Activated CD4-positive, alpha-beta T cell treated with anti-CD3 and anti-CD28 coated beads, Interleukin-2, Interleukin-6, amounts not matched to agents 100 ng/mL and 50 ng/mL, durations not matched to agents 16 hours and 8 hours (primary cell): ENCODE measurements around the gene ARHGAP35.
"Not testable (repeated sequence)": the region's sequence is repeated elsewhere in the genome, so short reads cannot be mapped to it uniquely, and the experiment has no call there.

Experiments used
- DNase-seq: peaks from one replicate; pipeline ENCODE4 v3.0.0-alpha.2; 2020

Gene ARHGAP35

DNA sequence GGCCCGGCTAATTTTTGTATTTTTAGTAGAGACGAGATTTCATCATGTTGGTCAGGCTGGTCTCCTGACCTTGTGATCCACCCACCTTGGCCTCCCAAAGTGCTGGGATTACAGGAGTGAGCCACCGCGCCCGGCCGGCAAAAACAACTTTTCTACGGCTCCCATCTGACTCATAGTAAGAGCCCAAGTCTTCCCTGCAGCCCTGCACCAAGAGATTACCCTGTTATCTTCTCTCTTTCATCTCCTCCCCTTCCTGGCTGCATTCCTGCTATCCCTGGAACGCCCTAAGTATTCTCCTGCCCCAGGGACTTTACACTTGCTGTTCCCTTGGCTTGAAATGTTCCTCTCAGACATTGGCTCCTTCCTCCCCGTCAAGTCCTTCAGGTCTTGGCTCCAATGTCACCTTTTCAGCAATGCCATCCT lies 16.7 kb upstream of the ARHGAP35 start:
- no peak for DNase-seq

DNA sequence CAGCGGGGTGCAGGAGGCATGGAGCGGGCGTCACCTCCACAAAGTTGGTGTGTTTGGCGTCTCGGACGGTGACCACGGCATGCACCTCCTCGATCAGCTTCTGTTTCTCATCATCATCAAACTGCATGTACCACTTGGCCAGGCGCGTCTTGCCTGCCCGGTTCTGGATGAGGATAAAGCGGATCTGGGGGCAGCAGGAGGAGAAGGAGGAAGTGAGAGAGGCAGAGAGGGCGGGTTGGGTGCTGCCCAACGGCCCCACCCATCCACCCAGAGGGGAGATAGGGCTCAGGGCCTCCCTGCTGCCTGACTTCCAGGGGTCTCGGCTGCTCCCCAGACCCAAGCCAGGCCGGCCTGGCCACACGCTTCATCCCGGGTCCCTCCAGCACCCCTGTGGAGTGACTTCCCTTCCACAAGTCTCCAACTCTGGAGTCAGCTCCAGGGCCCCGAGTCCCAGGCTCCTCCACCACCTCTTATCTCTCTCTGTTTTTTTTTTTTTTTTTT lies 14.8 kb upstream of the ARHGAP35 start:
- no peak for DNase-seq

DNA sequence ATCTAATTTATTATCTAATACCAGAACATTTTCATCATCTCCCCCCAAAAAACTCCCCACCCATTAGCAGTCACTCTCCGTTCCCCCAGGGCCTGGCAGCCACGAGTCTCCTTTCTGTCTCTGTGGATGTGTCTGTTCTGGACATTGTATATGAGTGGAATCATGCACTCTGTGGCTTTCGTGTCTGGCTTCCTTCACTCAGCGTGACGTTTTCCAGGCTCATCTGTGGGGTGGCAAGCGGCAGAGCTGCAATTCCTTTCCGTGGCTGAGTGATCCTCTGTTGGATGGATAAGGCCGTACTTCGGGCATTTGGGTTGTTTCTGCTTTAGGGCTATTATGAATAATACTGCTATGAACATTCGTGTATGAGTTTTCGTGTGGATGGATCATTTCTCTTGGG lies 13.3 kb upstream of the ARHGAP35 start:
- DNase-seq = no peak

DNA sequence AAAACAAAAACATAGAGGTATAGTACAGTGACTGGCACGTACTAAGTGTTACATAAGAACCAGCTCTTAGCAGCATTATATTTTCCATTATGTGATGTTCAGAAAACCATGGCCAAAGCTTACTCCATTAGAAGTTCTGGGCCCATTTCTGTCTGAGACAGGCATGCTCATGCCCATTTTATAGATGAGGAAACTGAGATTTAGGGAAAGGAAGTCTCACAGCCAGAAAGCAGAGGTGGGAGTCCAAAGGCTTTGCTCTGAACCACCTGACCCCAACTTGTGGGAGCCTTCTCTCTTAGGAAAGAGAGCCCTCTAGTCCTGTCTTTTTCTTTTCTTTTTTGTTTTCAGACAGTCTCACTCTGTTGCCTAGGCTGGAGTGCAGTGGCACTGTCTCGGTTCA lies 12.4 kb upstream of the ARHGAP35 start:
- no peak for DNase-seq

- DNase-seq = no peak
Measured at GRCh38 chr19:46849610-46850009, 11.2 kb upstream of the ARHGAP35 start.

DNA sequence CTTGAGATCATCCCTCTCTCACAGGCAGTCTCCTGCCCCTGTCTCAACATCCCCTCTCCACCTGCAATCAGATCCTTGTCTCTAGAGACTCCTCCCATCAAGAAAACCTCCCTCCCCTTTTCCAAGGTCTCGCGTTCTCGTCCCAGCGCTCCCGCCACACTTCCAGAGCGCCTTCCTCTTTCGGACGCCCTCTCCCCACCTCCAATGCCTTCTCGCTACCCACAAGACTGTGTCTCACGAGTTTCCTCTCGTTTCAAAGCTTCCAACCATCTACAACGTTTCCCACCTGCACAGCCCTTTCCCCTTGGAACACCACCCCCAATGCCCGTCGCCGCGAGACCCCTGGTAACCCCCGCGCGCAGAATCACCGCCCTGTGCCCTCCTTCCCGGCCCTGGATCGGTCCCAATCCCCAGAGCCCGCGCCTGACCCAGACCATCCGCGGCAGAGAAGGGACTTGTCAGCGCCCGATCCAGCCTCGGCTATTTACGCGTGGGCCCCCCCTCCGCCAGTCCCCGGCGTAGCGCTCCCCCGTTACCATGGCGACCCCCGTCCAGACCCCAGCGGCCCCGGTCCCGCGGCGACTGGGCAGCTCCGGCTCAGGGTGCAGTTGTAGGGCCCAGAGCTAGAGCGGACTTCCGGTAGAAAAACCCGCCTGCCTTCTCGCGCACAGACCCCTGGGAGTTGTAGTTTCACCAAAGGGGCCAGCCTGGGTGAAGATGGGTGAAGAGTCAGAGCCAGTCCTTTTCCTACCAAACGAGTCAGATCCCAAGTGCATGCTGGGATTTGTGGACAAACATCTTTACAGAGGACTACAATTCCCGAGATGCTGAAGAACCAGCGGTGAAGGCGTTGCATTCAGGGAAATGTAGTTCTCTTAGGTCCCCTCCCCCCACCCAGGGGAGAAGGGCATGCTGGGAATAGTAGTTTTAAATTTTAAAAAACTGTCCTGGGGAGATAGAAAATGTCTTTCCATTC lies 10.3 kb upstream of the ARHGAP35 start, which contains the start of gene AP2S1:
Gene AP2S1, minus strand, starts transcription at position 619 of the 976 bp plus-strand sequence. Its CDS starts 80 bp downstream, at position 539.
- peak; percentile 97 for DNase-seq

- DNase-seq = no peak
Measured at GRCh38 chr19:46852830-46853229, 8.0 kb upstream of the ARHGAP35 start.

GRCh38 chr19:46854698-46855097 lies 6.1 kb upstream of the ARHGAP35 start:
- DNase-seq = not testable (repeated sequence)

- DNase-seq = peak; percentile 95
Measured at GRCh38 chr19:46856062-46857022, 4.5 kb upstream of the ARHGAP35 start.

DNA sequence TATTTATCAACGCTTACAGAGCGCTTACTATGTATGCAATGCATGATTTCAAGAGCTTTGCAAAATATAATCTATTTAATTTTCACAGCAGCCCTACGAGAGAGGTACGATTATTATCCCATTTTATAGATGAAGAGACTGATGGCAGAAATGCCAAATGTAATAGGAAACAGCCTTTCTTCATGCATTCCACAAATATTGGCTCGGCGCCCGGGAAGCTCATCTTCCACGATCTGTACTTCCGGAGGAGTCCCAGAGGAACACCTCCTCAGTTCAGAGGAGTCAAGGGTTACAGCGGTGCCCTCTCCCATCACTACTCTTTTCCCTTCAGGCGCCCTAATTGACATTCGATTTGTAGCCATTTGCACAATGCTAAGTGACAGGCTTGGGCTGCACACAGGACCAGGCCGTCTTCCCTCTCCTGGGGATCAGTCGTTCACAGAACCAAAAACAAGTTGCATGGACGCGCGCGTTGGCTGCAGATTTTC lies 1.1 kb upstream of the ARHGAP35 start:
- DNase-seq = no peak

DNA sequence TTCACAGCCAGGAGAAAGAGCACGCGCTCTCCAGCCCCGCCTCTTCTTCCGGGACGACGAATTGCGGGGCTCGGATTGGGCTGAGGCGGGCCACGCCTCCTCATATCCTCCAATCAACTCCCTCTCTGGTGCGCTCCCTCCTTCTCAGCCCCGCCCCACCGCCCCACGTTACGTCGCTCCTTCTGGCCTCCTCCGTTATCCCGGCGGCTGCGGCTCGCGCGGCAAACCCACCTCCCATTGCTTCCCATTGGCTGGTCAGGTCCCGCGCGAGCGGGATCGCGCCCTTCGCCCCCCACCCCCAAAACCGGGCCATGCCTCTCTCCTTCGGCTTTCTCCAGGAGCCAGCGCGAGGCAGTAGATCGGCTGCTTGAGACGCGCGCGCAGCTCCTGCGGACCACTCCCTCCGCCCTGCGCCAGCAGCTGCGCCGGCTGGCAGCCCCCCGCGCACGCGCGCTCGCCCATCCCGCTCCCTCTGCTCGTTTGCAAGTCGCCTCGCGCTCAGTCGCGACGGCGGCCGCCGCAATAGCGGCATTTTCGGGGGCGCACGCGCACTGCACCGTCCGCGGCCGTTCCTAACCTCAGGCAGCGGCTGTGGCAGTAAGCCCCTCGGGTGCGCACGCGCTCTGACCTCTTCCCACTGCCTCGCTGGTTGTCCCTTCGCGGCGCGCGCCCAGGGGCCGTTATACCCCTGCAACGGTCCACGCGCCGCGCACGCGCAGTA lies 512 bp upstream of the ARHGAP35 start:
- DNase-seq = peak; percentile 99

- peak; percentile 25 for DNase-seq
Measured at GRCh38 chr19:46861691-46862502, 1.1 kb downstream of the ARHGAP35 start.

- no peak for DNase-seq
Measured at GRCh38 chr19:46862503-46862834, 1.7 kb downstream of the ARHGAP35 start.

DNA sequence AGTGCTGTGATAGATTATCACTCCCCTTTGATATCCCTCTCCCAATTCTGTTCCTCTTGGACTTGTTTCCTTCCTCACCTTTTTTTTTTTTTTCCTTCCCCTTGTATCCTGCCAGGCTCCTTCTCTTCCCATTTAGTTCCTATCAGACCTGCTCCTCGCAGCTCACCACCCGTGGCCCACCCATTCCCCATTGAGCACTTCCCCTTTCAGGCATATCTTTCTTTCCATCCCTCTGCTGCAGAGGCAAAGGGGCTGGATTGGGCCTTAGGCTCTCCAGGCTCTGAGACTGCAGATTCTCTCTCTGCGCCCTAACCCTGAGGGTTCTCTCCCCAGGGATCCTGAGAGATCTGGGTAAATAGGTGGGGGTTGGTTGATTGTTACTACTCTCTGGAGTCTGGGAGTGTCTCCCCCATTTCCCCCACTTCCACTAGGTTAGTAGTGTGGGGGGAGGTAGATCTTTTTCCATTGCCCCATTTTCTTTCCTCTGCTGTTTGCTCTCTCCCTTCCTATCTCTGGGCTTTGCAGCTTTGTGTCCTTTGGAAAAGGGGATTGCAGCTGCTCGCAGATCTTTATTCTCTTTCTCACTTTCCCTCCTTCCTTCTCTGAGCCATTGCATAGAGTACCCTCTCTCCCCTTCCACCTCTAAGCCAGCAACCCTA lies 2.3 kb downstream of the ARHGAP35 start:
- no peak for DNase-seq

DNA sequence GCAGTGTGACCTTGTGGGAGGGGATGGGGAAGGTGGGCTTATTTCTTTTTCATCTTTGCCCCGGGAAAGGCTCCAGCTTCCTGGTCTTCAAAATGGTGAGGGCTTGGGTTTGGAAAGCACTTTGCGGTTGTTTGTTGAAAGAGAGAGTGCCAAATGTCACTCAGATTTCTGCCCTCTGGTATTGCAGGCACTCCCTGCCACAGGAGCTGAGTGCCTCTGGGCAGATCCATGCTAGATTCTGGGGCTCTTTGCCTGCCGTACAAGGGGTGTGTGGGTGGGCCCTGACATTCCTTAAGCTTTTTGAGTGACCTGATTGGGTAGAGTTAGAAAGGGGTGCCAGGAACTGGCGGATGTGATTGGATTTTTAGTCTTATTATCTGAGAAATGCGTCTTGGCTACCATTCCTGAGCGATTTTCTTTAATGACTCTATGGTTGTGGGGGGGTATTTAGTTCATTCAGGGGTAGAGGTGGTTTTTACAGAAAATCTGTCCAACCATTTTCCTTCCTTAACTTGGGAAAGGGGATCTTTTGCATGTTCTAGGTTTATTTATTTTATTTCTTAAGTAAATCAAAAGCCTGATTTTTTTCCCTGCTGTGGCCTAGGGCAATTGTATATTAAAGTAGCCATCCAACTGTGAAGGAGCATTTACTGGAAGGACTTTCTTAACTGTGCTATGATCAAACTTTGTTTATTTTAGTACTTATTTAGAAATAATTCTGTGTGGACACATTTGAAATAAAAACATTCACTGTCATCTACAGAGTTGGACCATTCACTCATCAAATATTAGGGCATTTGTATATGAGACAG lies 3.2 kb downstream of the ARHGAP35 start:
- DNase-seq = no peak

- DNase-seq = no peak
Measured at GRCh38 chr19:46866407-46867136, 5.8 kb downstream of the ARHGAP35 start.

DNA sequence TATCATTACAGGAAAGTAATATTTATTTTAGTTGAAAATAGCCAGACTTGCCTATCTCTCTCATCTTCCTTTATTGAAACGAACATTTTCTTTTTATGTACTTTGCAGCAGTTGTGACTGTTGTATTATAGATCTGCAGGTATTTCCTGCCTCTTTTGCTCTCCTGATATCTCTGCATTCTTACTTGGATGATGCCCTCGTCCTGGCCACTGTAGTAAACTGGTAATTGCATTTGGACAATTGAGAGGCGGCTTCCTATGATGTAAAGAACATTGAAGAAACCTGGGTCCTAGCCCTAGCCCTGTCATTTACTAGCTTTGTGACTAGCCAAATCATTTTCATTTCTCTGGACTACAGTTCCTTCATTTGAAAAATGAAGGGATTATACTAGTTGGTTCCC lies 6.4 kb downstream of the ARHGAP35 start:
- no peak for DNase-seq

DNA sequence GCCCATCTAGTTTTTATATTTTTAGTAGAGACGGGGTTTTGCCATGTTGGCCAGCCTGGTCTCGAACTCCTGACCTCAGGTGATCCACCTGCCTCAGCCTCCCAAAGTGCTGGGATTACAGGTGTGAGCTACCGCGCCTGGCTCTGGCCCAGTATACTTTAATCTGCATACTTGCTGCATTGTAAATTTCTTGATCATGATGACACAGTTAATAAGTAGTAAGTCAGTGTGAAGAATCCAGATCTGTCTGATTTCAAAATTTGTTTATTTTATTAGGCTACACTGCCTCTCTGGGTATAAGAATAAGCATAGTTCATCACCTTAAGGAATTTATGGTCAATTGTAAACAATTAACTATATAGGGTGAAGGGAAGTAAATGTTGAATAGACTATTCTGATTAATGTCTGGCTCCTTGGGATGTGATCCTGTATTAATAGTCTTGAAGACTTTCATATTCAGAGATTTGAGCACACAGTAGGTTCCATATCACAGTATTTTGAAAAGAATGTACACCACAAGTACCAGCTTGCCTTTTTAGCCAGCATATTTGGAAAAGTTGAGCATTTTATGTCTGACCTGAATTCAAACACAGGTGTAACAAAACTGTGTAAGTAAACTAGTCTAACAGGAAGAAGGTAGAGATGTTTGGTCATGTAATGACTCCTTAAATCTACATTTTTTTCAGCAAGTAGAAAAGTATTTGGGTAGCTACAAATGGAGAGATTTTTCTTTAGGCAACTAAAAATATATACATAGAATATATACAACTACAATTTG lies 7.4 kb downstream of the ARHGAP35 start:
- DNase-seq = no peak
